Transverse colon (tissue), 4 donors: ENCODE data around the gene PGK1.
"Not testable (repeated sequence)": the region's sequence is repeated elsewhere in the genome, so short reads cannot be mapped to it uniquely, and the experiment has no call there.

ENCODE experiments used
- EP300 ChIP-seq: sonication (generic); formaldehyde crosslinking; IDR thresholded peaks from one replicate; pipeline ENCODE4 v1.6.1; 2017; ENCODE audit warnings: antibody characterized with exemption, low read depth
- POLR2A ChIP-seq: fragments of 450-650 bp; IDR thresholded peaks from one replicate; pipeline ENCODE4 v1.6.1; 2016; ENCODE audit warnings: antibody characterized with exemption, mild to moderate bottlenecking, moderate library complexity
- POLR2AphosphoS5 ChIP-seq, 3 donors: sonication (generic); formaldehyde crosslinking; IDR thresholded peaks; one replicate each; pipeline ENCODE4 v1.6.1; 2016; ENCODE audit warnings: antibody characterized with exemption in 3 of 3
- TF ChIP-seq, protein P1 (sequence below), 5 experiments: fragments of 200-600 bp in 3 of 5; fragments of 450-650 bp in 2 of 5; sonication (generic) in 3 of 5; IDR thresholded peaks; 1 replicate in 2 of 5; 2 replicates in 3 of 5; pipeline ENCODE4 v1.5.1; 2016 to 2017; ENCODE audit warnings: antibody characterized with exemption in 5 of 5, inconsistent platforms in 3 of 5, mild to moderate bottlenecking in 2 of 5, moderate library complexity in 1 of 5

DNA sequence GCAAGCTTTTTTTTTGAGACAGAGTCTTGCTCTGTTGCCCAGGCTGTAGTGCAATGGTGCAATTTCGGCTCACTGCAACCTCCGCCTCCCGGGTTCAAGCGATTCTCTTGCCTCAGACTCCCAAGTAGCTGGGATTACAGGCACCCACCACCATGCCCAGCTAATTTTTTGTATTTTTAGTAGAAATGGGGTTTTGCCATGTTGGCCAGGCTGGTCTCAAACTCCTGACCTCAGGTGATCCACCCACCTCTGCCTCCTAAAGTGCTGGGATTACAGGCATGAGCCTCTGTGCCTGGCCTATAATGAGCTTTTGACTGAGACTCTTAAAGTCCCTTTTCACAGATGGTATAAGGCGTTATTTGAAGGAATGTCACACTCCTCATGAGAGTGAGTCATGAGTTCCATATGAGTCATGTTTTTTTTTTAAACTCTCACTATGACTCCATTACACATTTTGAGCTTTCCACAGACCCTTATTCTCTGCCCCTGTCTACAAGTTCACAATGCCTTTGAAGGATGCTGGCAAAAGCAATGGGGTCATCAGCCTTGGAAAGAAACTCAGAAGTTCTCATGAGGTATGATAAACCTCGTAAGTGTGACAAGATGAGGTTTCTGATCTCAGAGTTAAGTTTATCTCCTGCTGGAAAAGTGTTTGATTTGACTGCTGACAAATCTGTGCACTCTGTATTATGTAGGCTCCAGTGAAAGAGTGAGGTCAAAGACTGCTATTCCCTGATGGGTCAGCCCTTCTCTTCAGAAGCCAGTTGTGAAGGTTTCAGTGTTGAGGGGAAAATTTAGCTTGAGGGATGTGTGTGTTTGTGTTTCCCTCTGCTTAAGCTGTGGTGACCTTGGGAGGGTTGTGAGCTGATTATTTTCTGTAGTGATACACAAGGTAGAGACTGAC, 39.1 kb upstream of the PGK1 start:
- not testable (repeated sequence) for TF ChIP-seq POLR2AphosphoS5 (IDR thresholded peaks at IDR 0.05); POLR2A; EP300
- TF ChIP-seq, protein P1, sequence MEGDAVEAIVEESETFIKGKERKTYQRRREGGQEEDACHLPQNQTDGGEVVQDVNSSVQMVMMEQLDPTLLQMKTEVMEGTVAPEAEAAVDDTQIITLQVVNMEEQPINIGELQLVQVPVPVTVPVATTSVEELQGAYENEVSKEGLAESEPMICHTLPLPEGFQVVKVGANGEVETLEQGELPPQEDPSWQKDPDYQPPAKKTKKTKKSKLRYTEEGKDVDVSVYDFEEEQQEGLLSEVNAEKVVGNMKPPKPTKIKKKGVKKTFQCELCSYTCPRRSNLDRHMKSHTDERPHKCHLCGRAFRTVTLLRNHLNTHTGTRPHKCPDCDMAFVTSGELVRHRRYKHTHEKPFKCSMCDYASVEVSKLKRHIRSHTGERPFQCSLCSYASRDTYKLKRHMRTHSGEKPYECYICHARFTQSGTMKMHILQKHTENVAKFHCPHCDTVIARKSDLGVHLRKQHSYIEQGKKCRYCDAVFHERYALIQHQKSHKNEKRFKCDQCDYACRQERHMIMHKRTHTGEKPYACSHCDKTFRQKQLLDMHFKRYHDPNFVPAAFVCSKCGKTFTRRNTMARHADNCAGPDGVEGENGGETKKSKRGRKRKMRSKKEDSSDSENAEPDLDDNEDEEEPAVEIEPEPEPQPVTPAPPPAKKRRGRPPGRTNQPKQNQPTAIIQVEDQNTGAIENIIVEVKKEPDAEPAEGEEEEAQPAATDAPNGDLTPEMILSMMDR (IDR thresholded peaks at IDR 0.05) = not testable (repeated sequence)
